GM18507 (cell line): ENCODE results near the gene ALKBH5.
A peak's percentile ranks its signal among the peaks of the same experiment; 100 is the strongest.

Experiments
- DNase-seq: peaks from one replicate; pipeline ENCODE4 v3.0.0; 2011; ENCODE audit warnings: low read depth; ENCODE audit not compliant: insufficient read length; ENCODE audit errors: extremely low spot score
- FAIRE-seq: peaks from 2 replicates; lab custom pipeline; 2011; peaks lifted over from hg19 to GRCh38; lab: Jason Lieb, UNC

The ALKBH5 gene

GRCh38 chr17:18156976-18157280 lies 26.7 kb upstream of the ALKBH5 start:
- no peak for FAIRE-seq
- no peak for DNase-seq

- no peak for DNase-seq
- peak; percentile 75 for FAIRE-seq
These were observed 26.2 kb upstream of the ALKBH5 start for GRCh38 chr17:18157354-18157985.

GRCh38 chr17:18158022-18158600 lies 25.5 kb upstream of the ALKBH5 start:
- DNase-seq (peak; percentile 82), FAIRE-seq (peak; percentile 95)

GRCh38 chr17:18159551-18160120 lies 24.0 kb upstream of the ALKBH5 start:
- FAIRE-seq: no peak
- DNase-seq: no peak

GRCh38 chr17:18160128-18160856 lies 23.3 kb upstream of the ALKBH5 start:
- no peak for FAIRE-seq

GRCh38 chr17:18161207-18162145 lies 22.2 kb upstream of the ALKBH5 start:
- peak; percentile 96 for FAIRE-seq
- DNase-seq: peak; percentile 60

More at GRCh38 chr17:18160128-18160856, 23.3 kb upstream of the ALKBH5 start:
- no peak for DNase-seq

GRCh38 chr17:18163547-18163946 lies 20.1 kb upstream of the ALKBH5 start:
- DNase-seq (no peak), FAIRE-seq (no peak)

- DNase-seq (no peak), FAIRE-seq (no peak)
These were observed 16.7 kb upstream of the ALKBH5 start for GRCh38 chr17:18166894-18167293.

- no peak for DNase-seq
- FAIRE-seq: no peak
These were observed 16.2 kb upstream of the ALKBH5 start for GRCh38 chr17:18167421-18167820.

- DNase-seq: no peak
- no peak for FAIRE-seq
These were observed 10.9 kb upstream of the ALKBH5 start for GRCh38 chr17:18172531-18173278.

- no peak for DNase-seq
- no peak for FAIRE-seq
These were observed 9.9 kb upstream of the ALKBH5 start for GRCh38 chr17:18173740-18174139.

- peak; percentile 41 for FAIRE-seq
- no peak for DNase-seq
These were observed 7.5 kb upstream of the ALKBH5 start for GRCh38 chr17:18176176-18176575.

GRCh38 chr17:18177133-18177532 lies 6.5 kb upstream of the ALKBH5 start:
- FAIRE-seq (no peak), DNase-seq (no peak)

GRCh38 chr17:18177722-18178121 lies 5.9 kb upstream of the ALKBH5 start:
- DNase-seq: no peak
- no peak for FAIRE-seq

- DNase-seq (no peak), FAIRE-seq (no peak)
These were observed 4.4 kb upstream of the ALKBH5 start for GRCh38 chr17:18179196-18179595.

GRCh38 chr17:18179804-18180203 lies 3.8 kb upstream of the ALKBH5 start:
- DNase-seq (no peak), FAIRE-seq (no peak)

- FAIRE-seq (no peak), DNase-seq (no peak)
These were observed 2.3 kb upstream of the ALKBH5 start for GRCh38 chr17:18181358-18181757.

GRCh38 chr17:18182110-18182977 lies 1.3 kb upstream of the ALKBH5 start:
- no peak for DNase-seq

More at GRCh38 chr17:18182110-18182977, 1.3 kb upstream of the ALKBH5 start:
- peak; percentile 24 for FAIRE-seq
